ENCODE measurements around the gene RSPH4A.

Gene RSPH4A

GRCh38 chr6:116579143-116579542 is 37.1 kb upstream of the RSPH4A start:
- Histone ChIP-seq H3K4me1 (ENCODE audit: control insufficient read depth, low read length) (peaks cover under 1% of the 10 kb centered on the region; the same call in 1 of the 2 replicates), H3K36me3 (ENCODE audit: control insufficient read depth, low read length) (peaks cover 78% of the 10 kb centered on the region), H3K9me2 (replicated peaks; ENCODE audit: control insufficient read depth, low read length) (no peaks in the 10 kb centered on the region), H3F3A (ENCODE audit: control insufficient read depth, insufficient read depth) (no peaks in the 10 kb centered on the region), H3K4me2 (ENCODE audit: low read length) (no peak overlapping the region), H3K27ac (ENCODE audit: low read depth, low read length) (no peak overlapping the region), H4K20me1 (ENCODE audit: control insufficient read depth, insufficient read depth, low read depth, low read length) (no peaks in the 10 kb centered on the region; the same call in 1 of the 2 replicates), H3K79me2 (ENCODE audit: control insufficient read depth, low read length) (peaks cover 59% of the 10 kb centered on the region), H3K4me3 (ENCODE audit: low read length) (no peak overlapping the region), H3K27me3 (ENCODE audit: control insufficient read depth, low read length) (no peaks in the 10 kb centered on the region), H3K9me3 (ENCODE audit: control insufficient read depth, insufficient read depth, low read length) (no peaks in the 10 kb centered on the region)
- no peak for TF ChIP-seq EZH2phosphoT487 (IDR thresholded peaks at IDR 0.05; ENCODE audit: borderline replicate concordance, low read length)
- TF ChIP-seq, protein P1, sequence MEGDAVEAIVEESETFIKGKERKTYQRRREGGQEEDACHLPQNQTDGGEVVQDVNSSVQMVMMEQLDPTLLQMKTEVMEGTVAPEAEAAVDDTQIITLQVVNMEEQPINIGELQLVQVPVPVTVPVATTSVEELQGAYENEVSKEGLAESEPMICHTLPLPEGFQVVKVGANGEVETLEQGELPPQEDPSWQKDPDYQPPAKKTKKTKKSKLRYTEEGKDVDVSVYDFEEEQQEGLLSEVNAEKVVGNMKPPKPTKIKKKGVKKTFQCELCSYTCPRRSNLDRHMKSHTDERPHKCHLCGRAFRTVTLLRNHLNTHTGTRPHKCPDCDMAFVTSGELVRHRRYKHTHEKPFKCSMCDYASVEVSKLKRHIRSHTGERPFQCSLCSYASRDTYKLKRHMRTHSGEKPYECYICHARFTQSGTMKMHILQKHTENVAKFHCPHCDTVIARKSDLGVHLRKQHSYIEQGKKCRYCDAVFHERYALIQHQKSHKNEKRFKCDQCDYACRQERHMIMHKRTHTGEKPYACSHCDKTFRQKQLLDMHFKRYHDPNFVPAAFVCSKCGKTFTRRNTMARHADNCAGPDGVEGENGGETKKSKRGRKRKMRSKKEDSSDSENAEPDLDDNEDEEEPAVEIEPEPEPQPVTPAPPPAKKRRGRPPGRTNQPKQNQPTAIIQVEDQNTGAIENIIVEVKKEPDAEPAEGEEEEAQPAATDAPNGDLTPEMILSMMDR (IDR thresholded peaks at IDR 0.05; ENCODE audit: low read depth, low read length, poor library complexity, severe bottlenecking), result no peak

- Histone ChIP-seq H3K79me2 (ENCODE audit: control insufficient read depth, low read length) (peaks cover 48% of the 10 kb centered on the region), H4K20me1 (ENCODE audit: control insufficient read depth, insufficient read depth, low read depth, low read length) (no peaks in the 10 kb centered on the region), H3K27ac (ENCODE audit: low read depth, low read length) (no peak overlapping the region), H3K9me3 (ENCODE audit: control insufficient read depth, insufficient read depth, low read length) (no peaks in the 10 kb centered on the region), H3K4me2 (ENCODE audit: low read length) (no peak overlapping the region), H3K4me3 (ENCODE audit: low read length) (no peak overlapping the region), H3K36me3 (ENCODE audit: control insufficient read depth, low read length) (peaks cover 79% of the 10 kb centered on the region), H3F3A (ENCODE audit: control insufficient read depth, insufficient read depth) (no peaks in the 10 kb centered on the region), H3K27me3 (ENCODE audit: control insufficient read depth, low read length) (no peaks in the 10 kb centered on the region), H3K4me1 (ENCODE audit: control insufficient read depth, low read length) (no peaks in the 10 kb centered on the region), H3K9me2 (replicated peaks; ENCODE audit: control insufficient read depth, low read length) (no peaks in the 10 kb centered on the region)
- no peak for TF ChIP-seq EZH2phosphoT487 (IDR thresholded peaks at IDR 0.05; ENCODE audit: borderline replicate concordance, low read length)
- TF ChIP-seq, protein P1 (IDR thresholded peaks at IDR 0.05; ENCODE audit: low read depth, low read length, poor library complexity, severe bottlenecking), result no peak
Measured at GRCh38 chr6:116580198-116580597, 36.1 kb upstream of the RSPH4A start.

DNA sequence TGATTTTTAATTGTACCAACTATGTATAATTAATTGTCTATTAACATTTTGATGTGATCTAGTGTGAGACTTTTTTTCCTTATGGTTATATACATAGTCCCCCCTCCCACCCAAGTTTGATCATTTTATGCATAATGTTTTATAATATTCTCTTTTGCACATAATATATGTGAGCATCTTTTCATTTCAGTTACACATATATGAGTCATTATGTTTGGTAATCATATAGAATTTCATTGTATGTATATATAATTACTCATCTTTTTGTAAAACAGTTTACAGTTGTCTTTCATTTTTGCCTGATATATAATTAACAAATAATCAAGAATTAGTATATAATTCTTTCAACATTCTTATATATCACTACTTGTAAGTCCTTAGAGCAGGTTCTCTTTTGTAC is 30.0 kb upstream of the RSPH4A start:
- Histone ChIP-seq H3K27me3 (ENCODE audit: control insufficient read depth, low read length) (no peaks in the 10 kb centered on the region), H3K4me1 (ENCODE audit: control insufficient read depth, low read length) (no peaks in the 10 kb centered on the region), H4K20me1 (ENCODE audit: control insufficient read depth, insufficient read depth, low read depth, low read length) (no peaks in the 10 kb centered on the region), H3K9me3 (ENCODE audit: control insufficient read depth, insufficient read depth, low read length) (no peaks in the 10 kb centered on the region), H3F3A (ENCODE audit: control insufficient read depth, insufficient read depth) (no peaks in the 10 kb centered on the region; the same call in 1 of the 2 replicates), H3K79me2 (ENCODE audit: control insufficient read depth, low read length) (no peaks in the 10 kb centered on the region), H3K27ac (ENCODE audit: low read depth, low read length) (no peak overlapping the region), H3K36me3 (ENCODE audit: control insufficient read depth, low read length) (peaks cover 65% of the 10 kb centered on the region), H3K9me2 (replicated peaks; ENCODE audit: control insufficient read depth, low read length) (no peaks in the 10 kb centered on the region), H3K4me2 (ENCODE audit: low read length) (no peak overlapping the region), H3K4me3 (ENCODE audit: low read length) (no peak overlapping the region)
- TF ChIP-seq EZH2phosphoT487 (IDR thresholded peaks at IDR 0.05; ENCODE audit: borderline replicate concordance, low read length), result no peak
- TF ChIP-seq, protein P1 (IDR thresholded peaks at IDR 0.05; ENCODE audit: low read depth, low read length, poor library complexity, severe bottlenecking), result no peak
